ENCODE measurements around the gene ZCWPW1.
"Not testable (repeated sequence)": the region's sequence is repeated elsewhere in the genome, so short reads cannot be mapped to it uniquely, and the experiment has no call there.

Gene ZCWPW1

GRCh38 chr7:100390286-100391009 is 38.1 kb downstream of the ZCWPW1 start:
- no peak for TF ChIP-seq CTCF (IDR thresholded peaks at IDR 0.05; ENCODE audit: extremely low read depth, missing control alignments)
- DNase-seq (ENCODE audit: low spot score), result no peak

GRCh38 chr7:100389437-100390088 is 38.9 kb downstream of the ZCWPW1 start:
- no peak for TF ChIP-seq CTCF (IDR thresholded peaks at IDR 0.05; ENCODE audit: extremely low read depth, missing control alignments)
- DNase-seq (ENCODE audit: low spot score), result no peak

- DNase-seq (ENCODE audit: low spot score), result no peak
- TF ChIP-seq CTCF (IDR thresholded peaks at IDR 0.05; ENCODE audit: extremely low read depth, missing control alignments), result no peak
Measured at GRCh38 chr7:100387695-100388094, 40.8 kb downstream of the ZCWPW1 start.

GRCh38 chr7:100386940-100387339 is 41.6 kb downstream of the ZCWPW1 start:
- no peak for DNase-seq (ENCODE audit: low spot score)
- TF ChIP-seq CTCF (IDR thresholded peaks at IDR 0.05; ENCODE audit: extremely low read depth, missing control alignments), result no peak

- TF ChIP-seq CTCF (IDR thresholded peaks at IDR 0.05; ENCODE audit: extremely low read depth, missing control alignments), result no peak
- no peak for DNase-seq (ENCODE audit: low spot score)
Measured at GRCh38 chr7:100384628-100385294, 43.7 kb downstream of the ZCWPW1 start.

GRCh38 chr7:100382234-100382853 is 46.2 kb downstream of the ZCWPW1 start:
- not testable (repeated sequence) for DNase-seq (ENCODE audit: low spot score)

GRCh38 chr7:100381531-100382233 is 46.8 kb downstream of the ZCWPW1 start:
- DNase-seq (ENCODE audit: low spot score), result not testable (repeated sequence)

GRCh38 chr7:100380196-100380595 is 48.3 kb downstream of the ZCWPW1 start:
- no peak for TF ChIP-seq CTCF (IDR thresholded peaks at IDR 0.05; ENCODE audit: extremely low read depth, missing control alignments)
- no peak for DNase-seq (ENCODE audit: low spot score)

Data from GM20000 (cell line).